HepG2 (cell line): ENCODE results near the gene SAMD9. TPM values are rescaled to one million over a fixed set of nuclear protein-coding genes. Genes with fewer than 3 reads are reported as not detected.

Experiments
- AFF4 ChIP-seq: sonication (generic); formaldehyde crosslinking; IDR thresholded peaks from 2 replicates; pipeline ENCODE4 v1.4.0; 2020; ENCODE audit warnings: missing genetic modification reagents
- E2F2 ChIP-seq: sonication (generic); formaldehyde crosslinking; IDR thresholded peaks from 2 replicates; pipeline ENCODE4 v1.4.0; 2020; ENCODE audit warnings: missing genetic modification reagents, borderline replicate concordance
- FOXK2 ChIP-seq: fragments of 450-650 bp; IDR thresholded peaks from 2 replicates; pipeline ENCODE4 v1.6.1; 2016
- HNF1B ChIP-seq: sonication (generic); formaldehyde crosslinking; IDR thresholded peaks from 2 replicates; pipeline ENCODE4 v1.5.1; 2020; ENCODE audit warnings: mild to moderate bottlenecking, moderate library complexity, missing genetic modification reagents
- HNF4G ChIP-seq, 2 experiments: sonication (generic) in 1 of 2; formaldehyde crosslinking in 1 of 2; IDR thresholded peaks; 2 replicates each; pipeline versions ENCODE4 v1.4.0 to v1.6.1; 2011 to 2020; ENCODE audit warnings: borderline replicate concordance in 2 of 2, low read depth in 2 of 2, mild to moderate bottlenecking in 2 of 2, low read length in 1 of 2, missing genetic modification reagents in 1 of 2, moderate library complexity in 1 of 2
- KLF16 ChIP-seq, 2 experiments: sonication (generic) in 1 of 2; formaldehyde crosslinking in 1 of 2; IDR thresholded peaks; 2 replicates each; pipeline versions ENCODE4 v1.6.1 to v1.8.0; 2016 to 2023; ENCODE audit warnings: missing genetic modification reagents in 2 of 2, missing compliant biosample characterization in 1 of 2
- TAF15 ChIP-seq: fragments of 200-400 bp; formaldehyde crosslinking; IDR thresholded peaks from one replicate; pipeline ENCODE4 v1.6.1; 2018; ENCODE audit warnings: mild to moderate bottlenecking, low read depth, low read length; ENCODE audit not compliant: poor library complexity, severe bottlenecking
- TFE3 ChIP-seq: IDR thresholded peaks from 2 replicates; pipeline ENCODE4 v1.6.1; 2016
- ZFP36 ChIP-seq: fragments of 150-350 bp; IDR thresholded peaks from 2 replicates; pipeline ENCODE4 v1.6.1; 2018; ENCODE audit warnings: borderline replicate concordance, low read length, low read depth; ENCODE audit not compliant: partially characterized antibody
- ZNF691 ChIP-seq: sonication (generic); formaldehyde crosslinking; IDR thresholded peaks from 2 replicates; pipeline ENCODE4 v1.4.0; 2020; ENCODE audit warnings: missing genetic modification reagents, low read depth, mild to moderate bottlenecking, borderline replicate concordance
- ZSCAN31 ChIP-seq: sonication (generic); formaldehyde crosslinking; IDR thresholded peaks from 2 replicates; pipeline ENCODE4 v1.5.0; 2020; ENCODE audit warnings: low read depth, mild to moderate bottlenecking, missing genetic modification reagents
- polyA plus RNA-seq, 8 experiments: library from polyadenylated mRNA; depleted of rRNA in 3 of 8; stranded (reverse) in 7 of 8; unstranded in 1 of 8; fragments of >200 nt; fragmentation: Illumina TruSeq in 4 of 8; extraction: Trizol in 4 of 8; gene quantifications; 2 replicates each; pipeline versions ENCODE4 v1.2.1 to v1.2.3, GENCODE V29; 2011 to 2016; ENCODE audit warnings: low read depth in 4 of 8, missing spikeins in 1 of 8, mixed read lengths in 1 of 8; ENCODE audit not compliant: insufficient read depth in 1 of 8
- total RNA-seq, 5 experiments: library from RNA; depleted of rRNA; stranded (reverse); fragments of >200 nt; fragmentation: Illumina TruSeq; extraction: Trizol; gene quantifications; 2 replicates each; pipeline ENCODE4 v1.2.3, GENCODE V29; 2016; ENCODE audit warnings: low read depth in 1 of 5

SAMD9 gene
- total and polyA plus RNA-seq, 2 of the 13 experiments (the other 11 are each of a cell fraction or from before 2014, with no cell fraction given): 0.08 to 1.5 TPM

- TF ChIP-seq HNF1B (no peak), ZNF691 (CRISPR knock-in tag) (no peak), ZSCAN31 (no peak), TAF15 (no peak), FOXK2 (no peak), TFE3 (CRISPR knock-in tag) (no peak), HNF4G (IDR thresholded peaks at IDR 0.05; ENCODE audit: borderline replicate concordance, low read depth, low read length) (no peak), HNF4G (CRISPR knock-in tag; IDR thresholded peaks at IDR 0.05; ENCODE audit: borderline replicate concordance, low read depth) (no peak), AFF4 (no peak), KLF16 (CRISPR knock-in tag; IDR thresholded peaks at IDR 0.05) (no peak), E2F2 (no peak), ZFP36 (no peak)
Observed at GRCh38 chr7:93051660-93052059, 66.1 kb downstream of the SAMD9 start (continued).

Other genes starting within 250 kb of the SAMD9 start
- not detected in 2 replicates for gene SAMD9L, start 30.4 kb upstream of the SAMD9 start, total RNA-seq (2016; rRNA removed; fragmentation: Illumina TruSeq; extraction: Trizol)
- gene SAMD9L, start 30.4 kb upstream of the SAMD9 start, polyA plus RNA-seq (2011; rRNA removed): not detected in 2 replicates
- gene HEPACAM2, start 108.5 kb upstream of the SAMD9 start, total RNA-seq (2016; rRNA removed; fragmentation: Illumina TruSeq; extraction: Trizol): not detected in 2 replicates
- gene HEPACAM2, start 108.5 kb upstream of the SAMD9 start, polyA plus RNA-seq (2011; rRNA removed): not detected in 2 replicates
- 20.4 and 21.3 TPM in 2 replicates for gene VPS50, start 114.4 kb upstream of the SAMD9 start, total RNA-seq (2016; rRNA removed; fragmentation: Illumina TruSeq; extraction: Trizol)
- gene VPS50, start 114.4 kb upstream of the SAMD9 start, polyA plus RNA-seq (2011; rRNA removed): 10.3 and 11.4 TPM in 2 replicates